ENCODE measurements around the gene FBXO42. TPM values are rescaled to one million over a fixed set of nuclear protein-coding genes. Genes with fewer than 3 reads are reported as not detected.

Gene FBXO42
- total RNA-seq, 1 donor, result 18.6 TPM

DNA sequence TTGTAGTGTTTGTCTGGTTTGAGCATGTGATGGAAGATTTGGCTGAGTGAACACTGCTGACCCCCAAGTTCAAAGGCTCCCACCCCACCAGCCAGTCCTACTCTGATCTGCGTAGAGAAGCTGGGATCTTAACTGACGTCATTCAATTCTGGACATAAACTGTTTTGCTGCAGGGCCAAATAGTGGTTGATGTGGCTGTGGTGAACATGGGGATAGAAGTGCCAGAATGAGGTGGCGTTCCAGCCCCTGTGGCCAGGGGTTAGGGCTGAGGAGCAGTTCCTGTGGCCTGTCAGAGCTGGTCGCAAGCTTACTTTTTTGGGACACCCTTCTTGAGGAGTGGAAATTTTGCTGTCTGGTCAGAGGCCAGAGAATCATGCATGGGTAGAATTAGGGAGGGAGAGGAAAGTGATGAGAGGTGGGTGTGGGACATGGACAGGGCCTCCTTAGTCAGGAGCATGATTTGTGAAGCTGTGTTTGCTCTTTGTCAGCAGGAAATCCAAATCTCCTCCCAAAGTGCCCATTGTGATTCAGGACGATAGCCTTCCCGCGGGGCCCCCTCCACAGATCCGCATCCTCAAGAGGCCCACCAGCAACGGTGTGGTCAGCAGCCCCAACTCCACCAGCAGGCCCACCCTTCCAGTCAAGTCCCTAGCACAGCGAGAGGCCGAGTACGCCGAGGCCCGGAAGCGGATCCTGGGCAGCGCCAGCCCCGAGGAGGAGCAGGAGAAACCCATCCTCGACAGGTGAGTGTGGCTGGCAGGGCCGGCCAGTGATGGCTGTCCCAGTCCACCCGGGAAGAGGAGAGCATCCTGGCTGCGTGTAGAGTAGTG is 40.7 kb upstream of the FBXO42 start:
- peak; percentile 32 for DNase-seq (ENCODE audit: low read depth)
- H3K4me3 ChIP-seq (ENCODE audit: low read depth, low read length), result no peak overlapping the region
- no peak for TF ChIP-seq CTCF (IDR thresholded peaks at IDR 0.05; ENCODE audit: insufficient read depth, low read length)

DNA sequence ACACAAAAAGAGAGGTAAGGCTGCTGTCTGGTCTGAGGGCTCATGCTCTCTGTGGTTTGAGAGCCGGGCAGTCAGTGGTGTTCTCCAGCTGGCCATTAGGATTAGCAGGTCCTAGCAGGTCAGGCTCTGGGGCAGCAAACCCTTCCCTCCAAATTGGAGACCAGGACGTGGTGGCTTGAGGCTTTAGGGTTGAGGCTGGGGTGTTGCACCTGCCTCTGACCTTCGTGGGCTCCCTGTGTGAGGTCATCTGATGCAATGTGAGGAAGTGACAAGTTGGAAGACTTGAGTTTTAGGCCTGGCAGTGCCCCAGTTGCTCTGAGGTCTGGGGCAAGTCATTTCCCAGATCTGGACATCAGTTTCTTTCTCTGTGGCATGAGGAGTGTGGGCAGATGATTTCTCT is 39.1 kb upstream of the FBXO42 start:
- no peak overlapping the region for H3K4me3 ChIP-seq (ENCODE audit: low read depth, low read length)
- no peak for TF ChIP-seq CTCF (IDR thresholded peaks at IDR 0.05; ENCODE audit: insufficient read depth, low read length)
- no peak for DNase-seq (ENCODE audit: low read depth)

- DNase-seq (ENCODE audit: low read depth), result peak; percentile 80
- no peak for TF ChIP-seq CTCF (IDR thresholded peaks at IDR 0.05; ENCODE audit: insufficient read depth, low read length)
- H3K4me3 ChIP-seq (ENCODE audit: low read depth, low read length), result peak overlapping the region; percentile 70
Measured at GRCh38 chr1:16387201-16388188, 35.2 kb upstream of the FBXO42 start.

GRCh38 chr1:16386454-16387113 is 34.3 kb upstream of the FBXO42 start:
- peak overlapping the region; percentile 70 for H3K4me3 ChIP-seq (ENCODE audit: low read depth, low read length)
- DNase-seq (ENCODE audit: low read depth), result peak; percentile 92
- TF ChIP-seq CTCF (IDR thresholded peaks at IDR 0.05; ENCODE audit: insufficient read depth, low read length), result no peak

- no peak for TF ChIP-seq CTCF (IDR thresholded peaks at IDR 0.05; ENCODE audit: insufficient read depth, low read length)
- H3K4me3 ChIP-seq (ENCODE audit: low read depth, low read length), result peak overlapping the region; percentile 40
- DNase-seq (ENCODE audit: low read depth), result no peak
Measured at GRCh38 chr1:16385659-16386453, 33.6 kb upstream of the FBXO42 start.

GRCh38 chr1:16383888-16384287 is 31.6 kb upstream of the FBXO42 start:
- no peak overlapping the region for H3K4me3 ChIP-seq (ENCODE audit: low read depth, low read length)
- DNase-seq (ENCODE audit: low read depth), result peak; percentile 32
- TF ChIP-seq CTCF (IDR thresholded peaks at IDR 0.05; ENCODE audit: insufficient read depth, low read length), result no peak

Data from fibroblast of the aortic adventitia (primary cell).